NOMO-1 treated with DMSO at 0.1 percent for 48 hours (cell line): Measurements from ENCODE around the gene HOXA9.

Source experiments
- DNase-seq: peaks from one replicate; lab custom pipeline; 2025; ENCODE audit not compliant: unreplicated experiment; lab: John Stamatoyannopoulos, UW

HOXA9 gene

GRCh38 chr7:27115221-27116026, 49.9 kb downstream of the HOXA9 start:
- DNase-seq, result no peak

DNA sequence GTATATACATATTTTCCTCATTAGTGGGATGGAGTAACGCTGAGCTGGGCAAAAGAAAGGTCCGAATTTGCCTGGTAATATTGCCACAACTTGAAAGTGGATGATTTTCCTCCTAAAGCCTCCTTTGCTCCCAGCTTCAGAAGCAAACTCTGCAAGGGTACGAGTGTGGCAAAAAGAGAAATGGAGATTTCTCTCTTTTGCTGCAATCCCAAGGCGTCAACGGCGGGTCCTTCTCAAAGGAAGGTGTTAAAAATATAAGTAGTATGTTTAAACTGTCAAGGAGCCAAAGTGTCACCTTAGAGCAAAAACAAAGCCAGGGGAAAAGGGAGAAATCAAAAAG, 50.5 kb downstream of the HOXA9 start:
- DNase-seq, result no peak

- no peak for DNase-seq
Measured at GRCh38 chr7:27113991-27114769, 51.2 kb downstream of the HOXA9 start.

DNA sequence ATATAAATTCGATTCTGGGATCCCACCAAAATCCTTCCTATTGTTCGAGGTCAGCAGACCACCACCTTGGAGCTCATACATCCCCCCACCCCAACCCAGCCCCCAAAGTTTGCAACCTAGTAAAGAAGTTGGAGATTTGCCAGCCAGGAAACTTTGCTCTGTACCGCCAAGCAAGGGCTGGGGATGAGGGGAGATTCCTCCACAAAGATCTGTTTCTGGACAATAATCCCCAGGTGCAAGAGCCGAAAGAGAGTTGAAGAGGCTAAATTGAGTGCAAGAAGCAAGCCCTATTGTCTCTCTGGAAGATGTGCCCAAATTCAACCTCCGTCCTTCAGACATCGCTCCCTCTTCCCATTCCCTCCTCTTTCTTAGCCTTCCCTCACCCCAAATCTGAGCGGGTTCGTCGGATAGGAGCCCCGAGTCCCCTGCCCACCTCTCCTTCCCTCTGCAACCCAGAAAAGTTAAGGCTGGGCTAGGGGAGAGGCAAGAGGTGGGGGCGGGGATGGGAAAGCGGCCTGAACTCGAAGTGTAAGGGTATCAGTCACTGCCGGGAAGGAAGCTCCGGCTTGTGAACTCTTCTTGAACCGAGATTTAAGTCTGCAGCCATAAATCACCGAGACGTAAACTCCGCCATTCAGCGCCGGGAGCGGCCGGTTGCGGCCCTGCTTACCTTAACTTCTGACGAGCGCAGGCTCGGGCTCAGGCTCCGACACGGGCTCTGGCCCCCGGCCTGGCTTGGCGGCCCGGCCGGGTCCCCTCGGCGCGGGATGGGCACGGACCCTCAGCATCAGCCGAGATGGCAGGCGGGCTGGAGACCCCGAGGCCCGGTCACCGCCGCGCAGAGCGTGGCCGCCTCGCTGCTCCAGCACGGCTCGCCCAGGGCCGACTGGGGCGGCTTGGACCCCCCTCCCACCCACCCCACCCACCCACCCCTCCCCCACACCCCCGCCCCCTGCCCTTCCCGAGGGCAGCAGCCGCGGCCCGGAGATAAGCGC, 52.1 kb downstream of the HOXA9 start:
- no peak for DNase-seq
